Small intestine (tissue), 7 donors: ENCODE measurements around the gene TARS2. TPM values are rescaled to one million over a fixed set of nuclear protein-coding genes. Genes with fewer than 3 reads are reported as not detected.
A peak's percentile ranks its signal among the peaks of the same experiment; 100 is the strongest.

ENCODE experiments used
- DNase-seq, 2 donors: peaks; one replicate each; pipeline versions ENCODE4 v3.0.0 to v3.0.0-alpha.2; 2013
- FAIRE-seq: peaks from 2 replicates; lab custom pipeline; 2012; peaks lifted over from hg19 to GRCh38; lab: Jason Lieb, UNC
- H3K27ac ChIP-seq, 3 donors: one replicate each; pipeline ENCODE4 v1.5.1; 2013; ENCODE audit warnings: low read length in 2 of 3, mild to moderate bottlenecking in 2 of 3, control low read depth in 1 of 3, inconsistent platforms in 1 of 3, low read depth in 1 of 3, moderate library complexity in 1 of 3
- H3K27me3 ChIP-seq, 3 donors: one replicate each; pipeline ENCODE4 v1.6.1; 2013; ENCODE audit warnings: low read length in 3 of 3, inconsistent platforms in 1 of 3; ENCODE audit not compliant: control insufficient read depth in 3 of 3, insufficient read depth in 3 of 3
- H3K36me3 ChIP-seq, 3 donors: one replicate each; pipeline ENCODE4 v1.6.1; 2013; ENCODE audit warnings: low read length in 3 of 3, inconsistent platforms in 1 of 3, low read depth in 1 of 3, mild to moderate bottlenecking in 1 of 3, moderate library complexity in 1 of 3; ENCODE audit not compliant: control insufficient read depth in 3 of 3, insufficient read depth in 2 of 3
- H3K4me1 ChIP-seq, 3 donors: one replicate each; pipeline ENCODE4 v1.6.1; 2013; ENCODE audit warnings: low read length in 2 of 3, inconsistent platforms in 1 of 3, low read depth in 1 of 3, mild to moderate bottlenecking in 1 of 3, moderate library complexity in 1 of 3; ENCODE audit not compliant: control insufficient read depth in 3 of 3, insufficient read depth in 2 of 3
- H3K4me3 ChIP-seq, 3 donors: one replicate each; pipeline ENCODE4 v1.5.1; 2013; ENCODE audit warnings: low read length in 3 of 3, control low read depth in 1 of 3, inconsistent platforms in 1 of 3, low read depth in 1 of 3, mild to moderate bottlenecking in 1 of 3, moderate library complexity in 1 of 3
- H3K9me3 ChIP-seq, 2 donors: one replicate each; pipeline ENCODE4 v1.6.1; 2013; ENCODE audit warnings: low read depth in 1 of 2, low read length in 1 of 2; ENCODE audit not compliant: control insufficient read depth in 2 of 2, insufficient read depth in 1 of 2
- WGBS, 3 donors: extraction: QIAGEN DNeasy Blood & Tissue Kit; methylation state at CpG; one replicate each; pipeline ENCODE4 v1.1.7; 2013; 5-methylcytosine and 5-hydroxymethylcytosine counted together
- polyA plus RNA-seq, 4 donors: library from polyadenylated mRNA; stranded (reverse) in 3 of 4; unstranded in 1 of 4; fragments of 200-250 nt in 3 of 4; fragments of 120-200 nt in 1 of 4; gene quantifications; one replicate each; pipeline versions ENCODE4 v1.2.1 to v1.2.3, GENCODE V29; 2013
- donor health status: healthy with polysubstance abuse.
- donor health status: control.
- donor health status: control.
- donor health status: Bipolar disorder and iron deficiency.
- donor health status: healthy.

The TARS2 gene
- polyA plus RNA-seq, 4 donors, result 6.5 to 22.7 (median 11.2) TPM

DNA sequence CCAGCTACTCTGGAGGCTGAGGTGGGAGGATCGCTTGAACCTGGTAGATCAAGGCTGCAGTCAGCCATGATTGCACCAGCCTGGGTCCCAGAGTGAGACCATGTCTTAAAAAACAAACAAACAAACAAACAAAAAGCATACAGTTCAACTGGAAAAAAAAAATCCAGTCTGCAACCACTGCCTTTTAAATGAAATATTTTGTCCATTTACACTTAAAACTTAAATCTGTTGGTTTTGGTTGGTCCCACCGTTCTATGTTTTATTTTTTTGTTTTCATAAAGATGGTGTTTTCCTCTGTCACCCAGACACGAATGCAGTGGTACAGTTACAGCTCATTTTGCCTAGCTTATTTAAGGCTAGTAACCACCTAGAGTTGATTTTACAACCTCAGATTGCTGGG, 38.1 kb downstream of the TARS2 start:
- no peak for DNase-seq
- WGBS, 3 donors, result 82 to 93% (median 84%) methylated on average over 3 of the region's 3 CpGs
- Histone ChIP-seq H3K4me3 (no peak overlapping the region), H3K4me1 (peaks cover 0 to 8% (median 0%) of the 10 kb centered on the region in 3 donors), H3K27ac (no peak overlapping the region), H3K27me3 (no peaks in the 10 kb centered on the region), H3K36me3 (no peaks in the 10 kb centered on the region), H3K9me3 (no peaks in the 10 kb centered on the region)
- no peak for FAIRE-seq

DNA sequence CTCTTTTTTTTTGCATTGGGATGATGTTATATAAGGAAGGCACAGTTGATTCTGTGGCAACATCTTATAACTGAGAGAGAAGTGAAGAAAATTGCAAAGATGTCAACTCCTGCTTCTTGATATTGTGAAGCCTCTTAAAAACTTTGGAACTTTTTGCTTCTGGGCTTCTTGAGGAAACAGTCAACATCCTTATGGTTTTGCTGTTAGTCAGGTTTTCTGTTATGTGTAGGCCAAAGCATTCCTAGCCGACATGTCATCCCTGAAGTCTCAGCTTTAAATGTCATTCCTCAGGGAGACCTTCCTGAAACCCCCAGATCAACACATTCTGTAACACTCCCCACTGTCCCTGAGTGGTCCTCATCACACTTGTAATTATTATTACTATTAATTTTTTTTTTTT, 41.0 kb downstream of the TARS2 start:
- Histone ChIP-seq H3K27ac (no peak overlapping the region), H3K9me3 (no peaks in the 10 kb centered on the region), H3K36me3 (no peaks in the 10 kb centered on the region), H3K27me3 (no peaks in the 10 kb centered on the region), H3K4me1 (peaks cover 0 to 18% (median 0%) of the 10 kb centered on the region in 3 donors), H3K4me3 (no peak overlapping the region)
- WGBS, 3 donors, result 75 to 93% (median 79%) methylated on average over 1 of the region's 1 CpG
- DNase-seq (no peak), FAIRE-seq (no peak)

DNA sequence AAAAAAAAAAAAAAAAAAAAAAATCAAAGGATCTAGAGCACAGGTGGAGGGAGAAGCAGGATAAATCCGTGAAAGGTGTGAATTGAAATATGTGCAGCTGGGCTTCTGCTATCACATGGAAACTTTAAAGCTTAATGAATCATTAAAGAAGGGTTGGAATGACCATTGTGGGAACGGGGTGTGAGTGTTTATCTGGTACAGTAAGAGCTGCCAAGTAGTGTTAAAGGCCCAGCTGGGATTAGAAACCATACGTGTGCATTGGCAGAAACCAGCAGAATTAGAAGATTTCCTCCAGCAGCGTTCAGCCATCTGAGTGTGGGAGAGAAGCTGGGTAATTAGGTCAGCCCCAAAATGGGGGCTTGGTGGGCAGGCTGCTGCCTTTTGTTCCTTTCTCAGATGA, 41.8 kb downstream of the TARS2 start:
- Histone ChIP-seq H3K27me3 (no peaks in the 10 kb centered on the region), H3K9me3 (no peaks in the 10 kb centered on the region), H3K4me1 (peaks cover 0 to 23% (median 0%) of the 10 kb centered on the region in 3 donors), H3K4me3 (no peak overlapping the region), H3K36me3 (no peaks in the 10 kb centered on the region), H3K27ac (peak overlapping the region in 2 of 3 donors; percentile 60 to 81)
- FAIRE-seq (no peak), DNase-seq (peak; percentile 45 to 81)
- WGBS, 3 donors, result 14 to 32% (median 28%) methylated on average over 4 of the region's 4 CpGs

DNA sequence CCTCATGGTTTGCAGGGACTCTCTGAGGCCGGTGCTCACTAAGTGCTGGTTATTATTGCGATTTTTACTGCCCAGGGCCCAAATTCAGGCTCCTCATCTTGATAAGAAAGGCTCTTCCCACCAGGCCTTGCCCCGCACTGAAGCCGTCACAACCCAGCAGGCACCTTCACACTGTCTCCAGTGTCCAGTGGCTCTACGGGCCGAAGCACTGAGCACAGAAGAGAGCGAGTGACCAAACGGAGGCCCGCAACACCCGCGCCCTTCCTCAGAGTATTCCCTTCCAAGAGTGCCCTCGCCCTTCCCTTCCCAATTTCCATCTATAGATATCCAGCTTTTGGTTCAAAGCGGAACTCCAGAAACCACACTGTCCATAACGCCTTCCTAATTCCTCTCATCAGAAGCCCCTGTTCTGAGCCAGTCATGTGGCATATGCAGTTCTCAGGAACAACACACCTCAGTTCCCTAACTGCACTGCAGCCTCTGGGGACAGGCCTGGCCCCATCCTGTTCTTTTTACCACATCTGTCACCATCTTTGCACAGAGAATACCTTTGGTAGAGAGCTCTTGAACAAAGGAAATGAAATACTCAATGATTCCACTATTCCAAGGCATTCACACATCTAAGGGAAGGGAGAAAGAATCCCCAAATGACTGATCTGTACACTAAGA, 43.4 kb downstream of the TARS2 start:
- FAIRE-seq, result no peak
- no peaks in the 10 kb centered on the region for H3K9me3 ChIP-seq

DNA sequence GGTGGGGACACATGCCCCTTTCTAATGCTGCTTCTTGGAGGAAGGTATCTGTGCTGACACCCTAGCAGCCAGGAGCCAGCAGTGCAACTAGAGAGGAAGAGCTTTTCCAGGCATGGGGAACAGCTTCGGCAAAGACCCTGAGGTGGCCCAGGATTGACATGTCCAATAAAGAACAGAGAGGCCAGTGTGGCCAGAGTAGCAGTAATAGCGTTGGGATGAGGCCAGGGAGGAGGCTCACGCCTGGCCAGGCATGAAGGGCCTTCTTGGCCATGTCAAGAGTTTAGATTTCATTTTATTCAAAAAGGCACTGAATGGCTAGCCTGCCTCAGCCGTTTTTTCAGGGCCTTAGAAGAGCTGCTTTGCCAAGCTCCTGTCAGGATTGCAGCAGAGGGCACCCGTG, 45.6 kb downstream of the TARS2 start:
- FAIRE-seq (no peak), DNase-seq (no peak)
- 18 to 36% (median 28%) methylated on average over 5 of the region's 5 CpGs for WGBS, 3 donors
- no peak overlapping the region for H3K4me3 ChIP-seq
- no peaks in the 10 kb centered on the region for H3K9me3 ChIP-seq
- peak overlapping the region in 2 of 3 donors; percentile 67 to 85 for H3K27ac ChIP-seq
- no peaks in the 10 kb centered on the region for H3K36me3 ChIP-seq
- peaks cover 0 to 27% (median 0%) of the 10 kb centered on the region in 3 donors for H3K4me1 ChIP-seq
- H3K27me3 ChIP-seq, result no peaks in the 10 kb centered on the region

More for the DNA sequence above, 43.4 kb downstream of the TARS2 start:
- Histone ChIP-seq H3K4me1 (peaks cover 0 to 27% (median 0%) of the 10 kb centered on the region in 3 donors), H3K4me3 (no peak overlapping the region), H3K27ac (no peak overlapping the region), H3K27me3 (no peaks in the 10 kb centered on the region), H3K36me3 (no peaks in the 10 kb centered on the region)
- DNase-seq, result no peak
- WGBS, 3 donors, result 92 to 95% (median 93%) methylated on average over 14 of the region's 14 CpGs

DNA sequence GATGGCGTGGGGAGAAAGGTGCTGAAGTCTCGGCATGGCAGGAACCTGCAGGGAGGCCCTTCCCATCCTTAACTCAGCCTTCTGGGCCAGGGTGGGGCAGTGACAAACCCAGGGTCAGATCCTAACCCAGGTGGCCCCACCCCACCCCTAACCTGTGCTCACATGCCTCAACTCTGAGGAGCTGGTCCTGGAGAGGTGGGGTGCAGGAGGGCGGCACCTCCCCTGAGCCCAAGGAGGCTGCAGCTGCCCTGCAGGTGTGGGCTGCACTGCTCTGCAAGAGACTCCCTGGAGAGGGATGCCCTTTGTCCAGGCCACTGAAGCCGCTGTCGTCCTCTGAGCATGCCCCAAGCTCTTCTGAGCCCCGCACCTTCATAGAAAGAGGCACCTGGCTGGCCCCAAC, 46.8 kb downstream of the TARS2 start:
- Histone ChIP-seq H3K27ac (no peak overlapping the region), H3K4me1 (peaks cover 0 to 24% (median 3%) of the 10 kb centered on the region in 3 donors), H3K27me3 (no peaks in the 10 kb centered on the region), H3K9me3 (no peaks in the 10 kb centered on the region), H3K4me3 (no peak overlapping the region), H3K36me3 (no peaks in the 10 kb centered on the region)
- WGBS, 3 donors, result 21 to 69% (median 54%) methylated on average over 6 of the region's 6 CpGs
- no peak for FAIRE-seq
- DNase-seq, result no peak

DNA sequence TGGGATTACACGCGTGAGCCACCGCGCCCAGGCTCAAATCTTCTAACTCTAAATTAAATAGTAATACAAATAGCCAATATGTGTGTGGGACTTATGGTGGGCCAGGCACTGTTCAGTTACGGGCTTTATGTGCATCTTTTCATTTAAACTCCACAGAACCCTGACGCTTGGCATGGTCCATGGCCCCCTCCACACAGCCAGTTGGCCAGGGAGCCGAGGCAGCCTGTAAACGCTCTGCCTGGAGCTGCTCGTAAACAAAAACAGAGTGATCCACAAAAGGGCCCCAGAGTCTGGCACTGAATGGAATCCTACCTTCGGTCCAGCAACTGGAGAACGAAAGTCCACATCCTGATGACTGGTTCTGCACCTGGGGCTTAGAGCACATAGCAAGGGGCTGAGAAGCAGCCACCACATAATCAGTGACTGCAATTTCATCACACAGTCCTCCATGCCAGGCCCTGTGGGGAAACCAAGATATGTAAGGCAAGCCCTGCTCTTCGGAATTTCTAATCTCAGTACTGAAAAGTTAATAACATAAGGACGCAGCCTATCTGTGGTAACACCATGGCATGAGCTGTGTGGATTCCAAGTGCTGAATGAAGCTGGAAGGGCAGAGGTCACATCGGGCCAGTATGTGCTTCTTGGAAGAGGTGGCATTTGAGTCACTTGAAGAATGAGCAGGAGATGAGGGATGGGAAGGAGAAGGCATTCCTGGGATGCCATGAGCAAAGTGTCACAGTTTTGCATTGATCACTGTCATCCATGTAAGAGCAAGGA, 48.5 kb downstream of the TARS2 start:
- no peaks in the 10 kb centered on the region for H3K9me3 ChIP-seq
- WGBS, 3 donors, result 86 to 90% (median 86%) methylated on average over 14 of the region's 14 CpGs
- no peaks in the 10 kb centered on the region for H3K36me3 ChIP-seq
- FAIRE-seq, result no peak
- no peak overlapping the region for H3K4me3 ChIP-seq
- H3K27ac ChIP-seq, result no peak overlapping the region
- DNase-seq, result no peak
- H3K27me3 ChIP-seq, result no peaks in the 10 kb centered on the region
- H3K4me1 ChIP-seq, result peaks cover 0 to 20% (median 3%) of the 10 kb centered on the region in 3 donors

DNA sequence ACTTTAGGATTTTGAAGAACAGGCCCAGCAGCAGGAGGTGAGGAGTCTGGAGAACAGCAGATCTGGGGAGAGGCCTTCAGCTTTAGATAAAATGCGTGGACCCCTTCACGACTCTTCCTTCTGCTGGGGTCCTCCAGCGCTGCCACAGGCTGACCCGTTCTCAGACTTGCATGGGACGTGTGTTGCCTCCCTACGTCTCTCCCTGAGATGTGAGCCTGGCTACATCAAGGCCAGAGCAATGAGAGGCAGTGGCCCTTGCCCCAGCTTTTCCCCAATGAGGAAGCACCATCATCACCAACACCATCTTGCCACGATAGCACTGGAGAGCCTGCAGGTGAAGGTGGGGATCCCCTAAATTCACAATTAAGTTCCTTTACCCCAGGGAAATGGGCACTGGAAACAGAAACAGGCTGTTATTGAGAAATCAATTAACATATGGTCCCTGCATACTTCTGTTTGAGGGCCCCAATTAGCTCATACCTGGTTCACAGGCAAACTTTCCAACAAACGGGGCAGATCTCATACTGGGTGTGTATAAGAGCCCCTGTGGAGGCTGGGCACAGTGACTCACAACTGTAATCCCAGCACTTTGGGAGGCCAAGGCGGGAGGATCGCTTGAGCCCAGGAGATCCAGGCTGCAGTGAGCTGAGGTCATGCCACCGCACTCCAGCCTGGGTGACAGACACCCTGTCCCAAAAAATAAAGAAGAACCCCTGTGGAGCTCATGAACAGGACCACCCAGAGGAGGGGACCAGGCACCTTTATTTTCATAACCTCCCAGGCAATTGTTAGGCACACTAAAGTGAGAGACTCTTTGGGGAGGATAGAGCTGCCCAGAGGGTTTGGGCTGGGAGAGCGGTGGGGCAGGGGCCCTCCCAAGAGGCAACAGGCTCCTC, 49.9 kb downstream of the TARS2 start:
- H3K4me1 ChIP-seq, result peaks cover 0 to 19% (median 3%) of the 10 kb centered on the region in 3 donors
- H3K4me3 ChIP-seq, result no peak overlapping the region
- no peaks in the 10 kb centered on the region for H3K9me3 ChIP-seq
- H3K27ac ChIP-seq, result peak overlapping the region in 1 of 3 donors; percentile 32
- FAIRE-seq (no peak), DNase-seq (no peak)
- 90 to 93% (median 92%) methylated on average over 11 to 12 of the region's 12 CpGs for WGBS, 3 donors
- no peaks in the 10 kb centered on the region for H3K36me3 ChIP-seq
- no peaks in the 10 kb centered on the region for H3K27me3 ChIP-seq
